GM18858 (cell line): ENCODE measurements around the gene FBXO17.
"Not testable (repeated sequence)": the region's sequence is repeated elsewhere in the genome, so short reads cannot be mapped to it uniquely, and the experiment has no call there.

ENCODE experiments used
- ATAC-seq: cut with Tn5 transposase; IDR thresholded peaks from one replicate; pipeline ENCODE4 v1.9.1; 2021; ENCODE audit not compliant: unreplicated experiment

The FBXO17 gene

DNA sequence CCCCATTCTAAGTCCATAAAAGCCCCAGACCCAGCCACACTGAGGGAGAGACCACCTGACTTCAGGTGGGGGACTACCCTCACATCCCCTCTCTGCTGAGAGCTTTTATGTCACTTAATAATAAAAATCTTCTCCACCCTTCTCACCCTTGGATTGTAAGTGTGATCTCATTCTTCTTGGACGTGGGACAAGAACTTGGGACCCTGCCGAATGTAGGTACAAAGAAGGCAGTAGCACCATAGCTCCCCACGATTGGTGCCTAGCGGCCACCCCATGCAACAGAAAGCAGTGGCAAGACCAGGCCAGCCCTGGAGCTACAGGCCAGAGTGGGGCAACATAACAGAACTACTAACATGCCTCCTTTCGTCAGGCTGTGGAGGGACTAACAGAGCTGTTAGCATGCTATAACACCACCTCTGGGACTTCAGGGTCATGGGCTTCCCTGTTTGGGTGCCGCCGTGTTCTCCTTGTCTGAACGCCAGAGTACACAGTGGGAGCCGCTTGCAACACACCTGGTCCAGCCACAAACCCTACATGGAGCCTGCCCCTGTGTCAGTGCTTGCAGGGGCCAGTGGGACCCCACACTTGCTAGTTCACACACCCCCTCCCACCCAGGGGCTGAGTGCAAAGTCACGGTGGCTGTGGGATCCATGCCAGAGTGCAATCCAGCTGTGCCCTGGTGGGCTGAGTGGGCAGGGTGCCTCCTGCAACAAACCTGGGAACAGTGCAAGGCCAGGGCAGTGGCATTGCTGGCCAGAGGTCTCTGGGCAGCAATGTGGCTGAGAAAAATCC lies 5.2 kb upstream of the FBXO17 start:
- ATAC-seq = no peak

DNA sequence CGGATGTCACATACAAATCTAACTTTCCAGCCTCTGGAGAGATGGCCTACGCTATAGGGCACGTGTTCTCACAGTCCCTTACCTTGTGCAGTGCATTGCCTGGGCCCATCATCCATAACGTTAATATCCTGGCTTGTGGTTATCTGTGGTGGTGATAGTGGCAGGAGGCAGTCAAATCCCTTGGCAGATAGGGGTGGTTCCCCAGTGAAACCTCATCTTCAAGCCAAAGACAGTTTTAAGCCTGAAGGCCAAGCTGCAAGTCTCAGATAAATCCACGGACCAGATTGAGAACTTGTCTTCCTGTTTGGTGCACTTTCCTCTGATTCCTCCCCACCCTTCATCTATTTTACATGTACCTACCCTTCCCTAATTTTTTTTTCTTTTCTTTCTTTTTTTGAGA lies 4.3 kb upstream of the FBXO17 start:
- ATAC-seq = no peak

GRCh38 chr19:38978326-38978689 lies 2.8 kb upstream of the FBXO17 start:
- ATAC-seq = no peak

GRCh38 chr19:38977445-38978325 lies 2.1 kb upstream of the FBXO17 start:
- ATAC-seq = no peak

DNA sequence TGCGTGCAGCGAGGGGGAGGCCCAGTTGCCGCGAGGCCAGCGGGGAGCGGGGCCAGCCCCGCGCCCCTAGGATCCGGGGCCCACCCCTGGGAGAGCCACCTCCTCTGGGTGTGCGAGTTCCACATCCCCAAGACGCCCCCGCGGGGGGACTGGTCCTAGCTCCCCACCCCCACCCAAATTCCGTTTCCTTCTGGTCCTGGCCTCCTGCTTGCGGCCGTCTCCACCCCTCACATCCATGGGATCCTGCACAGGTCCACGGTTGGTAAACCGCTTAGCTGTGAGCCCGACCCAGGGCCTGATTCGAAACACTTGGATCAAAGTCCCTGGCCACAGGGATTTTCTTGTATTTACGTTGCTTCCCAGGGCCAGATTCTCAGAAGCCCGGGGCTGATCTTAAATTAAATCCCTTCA lies 324 bp upstream of the FBXO17 start:
- ATAC-seq = no peak

GRCh38 chr19:38974624-38975213 lies 823 bp downstream of the FBXO17 start:
- no peak for ATAC-seq

DNA sequence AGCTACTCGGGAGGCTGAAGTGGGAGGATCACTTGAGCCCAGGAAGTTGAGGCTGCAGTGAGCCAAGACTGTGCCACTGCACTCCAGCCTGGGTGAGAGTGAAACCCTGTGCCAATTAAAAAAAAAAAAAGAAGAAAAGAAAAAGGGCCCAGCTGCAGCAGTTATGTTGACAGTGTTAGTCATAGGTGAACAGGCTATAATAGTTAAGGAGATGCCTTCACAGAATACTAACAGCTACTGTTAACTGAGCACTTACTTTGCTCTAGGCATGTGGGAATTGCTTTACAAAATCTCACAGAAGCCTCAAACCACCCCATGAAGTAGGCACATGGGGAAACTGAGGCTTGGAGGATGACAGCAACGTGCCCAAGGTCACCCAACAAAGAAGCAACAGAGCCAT lies 3.9 kb downstream of the FBXO17 start:
- ATAC-seq = no peak

DNA sequence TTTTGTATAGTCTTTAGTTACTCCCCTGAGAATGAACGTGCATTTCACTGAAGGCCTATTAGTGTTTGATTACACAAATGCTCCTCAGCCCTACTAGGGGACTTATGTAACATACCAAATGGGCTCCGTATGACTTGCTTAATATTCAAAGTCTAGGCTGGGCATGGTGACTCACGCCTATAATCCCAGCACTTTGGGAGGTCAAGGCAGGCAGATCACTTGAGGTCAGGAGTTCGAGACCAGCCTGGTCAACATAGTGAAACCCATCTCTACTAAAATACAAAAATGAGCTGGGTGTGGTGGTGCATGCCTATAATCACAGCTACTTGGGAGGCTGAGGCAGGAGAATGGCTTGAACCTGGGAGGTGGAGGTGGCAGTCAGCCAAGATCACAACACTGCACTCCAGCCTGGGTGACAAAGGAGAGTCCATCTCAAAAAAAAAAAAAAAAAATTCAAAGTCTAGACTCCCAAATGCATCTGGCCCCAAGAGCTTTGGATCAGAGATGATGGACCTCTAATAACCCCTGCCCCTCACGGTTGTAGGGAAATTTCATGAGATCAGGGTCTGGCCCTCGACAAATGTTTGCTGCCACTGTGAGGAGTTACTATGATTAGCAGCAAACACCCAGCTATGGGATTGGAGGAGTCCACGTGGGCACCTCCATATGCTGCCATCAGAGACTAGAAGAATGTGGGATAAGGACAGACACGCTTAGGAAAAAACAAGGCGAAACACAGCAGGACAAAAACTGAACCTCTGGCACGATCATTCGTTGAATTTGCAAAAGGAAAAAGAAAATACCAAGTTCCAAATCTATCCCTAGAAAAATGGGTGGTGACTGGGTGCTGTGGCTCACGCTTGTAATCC lies 4.6 kb downstream of the FBXO17 start:
- no peak for ATAC-seq

GRCh38 chr19:38966149-38966548 lies 9.4 kb downstream of the FBXO17 start:
- not testable (repeated sequence) for ATAC-seq

DNA sequence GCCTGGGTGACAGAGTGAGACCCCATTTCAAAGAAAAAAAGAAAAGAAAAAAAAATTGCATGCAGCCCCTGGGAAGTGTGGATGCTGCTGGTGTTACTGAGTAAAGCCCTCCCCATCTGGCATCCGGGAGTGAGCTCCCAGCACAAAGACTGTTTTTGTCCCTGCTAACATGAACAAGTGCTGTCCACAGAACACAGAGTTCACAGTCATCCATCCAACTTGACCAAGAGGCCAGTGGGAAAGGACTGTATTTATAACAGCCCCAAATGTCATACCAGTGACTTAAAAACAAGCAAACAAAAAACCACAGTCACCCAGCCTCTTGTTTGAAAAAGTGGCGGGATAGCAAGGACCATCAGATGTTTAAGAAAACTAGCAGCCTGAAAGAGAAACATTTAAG lies 10.8 kb downstream of the FBXO17 start:
- ATAC-seq = no peak

- ATAC-seq = no peak
Observed at GRCh38 chr19:38959618-38960017, 15.9 kb downstream of the FBXO17 start.

- ATAC-seq = no peak
Observed at GRCh38 chr19:38958301-38958700, 17.2 kb downstream of the FBXO17 start.

DNA sequence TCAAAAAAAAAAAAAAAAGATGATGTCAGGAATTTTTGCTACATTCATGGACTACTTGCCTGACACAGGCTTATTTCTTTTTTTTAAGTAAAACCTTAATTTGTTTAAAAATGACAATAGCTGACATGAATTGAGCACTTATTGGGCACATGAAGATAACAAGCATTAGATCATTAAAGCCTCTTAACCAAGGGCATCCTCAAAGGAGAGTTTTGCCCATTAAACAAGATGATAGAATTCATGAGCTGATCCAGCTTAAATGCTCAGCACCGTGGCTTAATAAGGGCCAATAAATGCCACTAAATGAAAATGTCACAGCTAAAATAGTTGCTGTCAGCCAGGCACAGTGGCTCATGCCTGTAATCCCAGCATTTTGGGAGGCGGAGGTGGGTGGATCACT lies 19.3 kb downstream of the FBXO17 start:
- ATAC-seq = no peak

GRCh38 chr19:38953677-38954076 lies 21.9 kb downstream of the FBXO17 start:
- ATAC-seq = no peak

GRCh38 chr19:38952395-38953165 lies 23.0 kb downstream of the FBXO17 start:
- no peak for ATAC-seq

- no peak for ATAC-seq
Observed at GRCh38 chr19:38951187-38951586, 24.4 kb downstream of the FBXO17 start.

DNA sequence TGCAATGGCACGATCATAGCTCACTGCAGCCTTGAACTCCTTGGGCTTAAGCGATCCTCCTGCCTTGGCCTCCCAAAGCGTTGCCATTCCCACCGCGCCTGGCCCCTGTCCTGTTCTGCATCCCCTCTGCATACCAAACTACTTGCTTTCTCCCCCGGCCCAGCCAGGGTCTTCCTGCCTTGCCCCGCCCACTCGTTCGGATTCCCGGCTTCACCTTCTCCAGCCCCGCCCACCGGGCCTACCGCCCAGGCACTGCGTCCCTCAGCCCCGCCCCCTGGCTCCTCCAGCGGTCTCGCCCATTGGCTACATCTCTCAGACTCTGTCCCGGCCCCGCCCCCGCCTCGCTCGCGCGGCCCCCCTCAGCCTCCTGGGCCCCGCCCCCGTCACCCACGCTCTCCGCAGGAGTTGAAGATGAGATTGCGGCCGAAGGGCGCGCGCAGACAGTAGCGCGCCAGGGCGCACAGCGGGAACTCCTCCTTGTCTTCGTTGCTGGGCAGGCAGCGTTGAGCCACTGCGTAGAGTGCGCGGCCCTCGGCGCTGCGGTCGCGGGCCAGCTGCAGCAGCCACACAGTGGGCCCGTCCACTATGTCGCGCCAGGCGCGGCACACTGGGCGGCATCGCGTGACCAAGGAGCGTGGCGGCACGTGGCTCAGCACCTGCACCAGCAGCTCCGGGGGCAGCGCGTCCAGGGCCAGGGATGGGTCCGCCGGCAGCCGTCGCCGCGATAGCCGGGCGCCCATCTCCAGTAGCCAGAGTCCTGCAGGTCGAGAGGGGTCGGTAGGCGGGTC lies 25.8 kb downstream of the FBXO17 start:
- no peak for ATAC-seq

- ATAC-seq = no peak
Observed at GRCh38 chr19:38946229-38947010, 29.1 kb downstream of the FBXO17 start.
